HCT116 (cell line): ENCODE results near the gene CCP110.

Experiments used
- EZH2 ChIP-seq: fragments of 200-600 bp; sonication (generic); IDR thresholded peaks from 2 replicates; pipeline ENCODE4 v1.6.1; 2017; ENCODE audit warnings: antibody characterized with exemption, mixed run types
- POLR2A ChIP-seq: IDR thresholded peaks from 2 replicates; pipeline ENCODE4 v1.7.0; 2011; ENCODE audit warnings: borderline replicate concordance; ENCODE audit not compliant: insufficient read depth, insufficient read length; ENCODE audit errors: extremely low read depth
- POLR2AphosphoS5 ChIP-seq: IDR thresholded peaks from 2 replicates; pipeline ENCODE4 v1.6.1; 2011; ENCODE audit warnings: mild to moderate bottlenecking, low read depth, low read length, moderate library complexity
- TCF7L2 ChIP-seq: IDR thresholded peaks from 2 replicates; pipeline ENCODE4 v1.7.0; 2011; ENCODE audit warnings: borderline replicate concordance, inconsistent platforms; ENCODE audit not compliant: insufficient read depth, insufficient read length; ENCODE audit errors: extremely low read depth
- TF ChIP-seq, protein P1 (sequence below): IDR thresholded peaks from 2 replicates; pipeline ENCODE4 v1.6.1; 2012; ENCODE audit warnings: low read depth

DNA sequence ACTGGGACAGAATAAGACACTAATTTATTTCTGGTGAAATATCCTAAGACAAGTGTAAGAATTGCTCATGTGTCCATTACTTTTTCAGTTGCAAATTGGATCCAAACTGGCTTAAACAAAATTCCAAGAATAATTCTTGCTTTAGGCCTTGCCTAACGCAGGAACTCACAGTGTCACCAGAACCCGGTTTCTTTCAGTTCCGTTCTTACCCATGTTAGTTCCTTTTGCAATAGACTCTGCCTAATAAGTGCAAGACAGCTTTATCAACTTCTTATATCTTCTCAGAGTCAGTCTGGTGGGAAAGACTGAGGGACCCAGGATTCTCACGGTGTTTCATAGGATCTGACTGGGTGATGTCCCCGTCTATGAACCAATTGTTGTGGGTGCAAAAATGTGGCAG, 26.6 kb upstream of the CCP110 start:
- TF ChIP-seq EZH2 (no peak), POLR2A (no peak), POLR2AphosphoS5 (no peak), TCF7L2 (no peak)
- TF ChIP-seq, protein P1, sequence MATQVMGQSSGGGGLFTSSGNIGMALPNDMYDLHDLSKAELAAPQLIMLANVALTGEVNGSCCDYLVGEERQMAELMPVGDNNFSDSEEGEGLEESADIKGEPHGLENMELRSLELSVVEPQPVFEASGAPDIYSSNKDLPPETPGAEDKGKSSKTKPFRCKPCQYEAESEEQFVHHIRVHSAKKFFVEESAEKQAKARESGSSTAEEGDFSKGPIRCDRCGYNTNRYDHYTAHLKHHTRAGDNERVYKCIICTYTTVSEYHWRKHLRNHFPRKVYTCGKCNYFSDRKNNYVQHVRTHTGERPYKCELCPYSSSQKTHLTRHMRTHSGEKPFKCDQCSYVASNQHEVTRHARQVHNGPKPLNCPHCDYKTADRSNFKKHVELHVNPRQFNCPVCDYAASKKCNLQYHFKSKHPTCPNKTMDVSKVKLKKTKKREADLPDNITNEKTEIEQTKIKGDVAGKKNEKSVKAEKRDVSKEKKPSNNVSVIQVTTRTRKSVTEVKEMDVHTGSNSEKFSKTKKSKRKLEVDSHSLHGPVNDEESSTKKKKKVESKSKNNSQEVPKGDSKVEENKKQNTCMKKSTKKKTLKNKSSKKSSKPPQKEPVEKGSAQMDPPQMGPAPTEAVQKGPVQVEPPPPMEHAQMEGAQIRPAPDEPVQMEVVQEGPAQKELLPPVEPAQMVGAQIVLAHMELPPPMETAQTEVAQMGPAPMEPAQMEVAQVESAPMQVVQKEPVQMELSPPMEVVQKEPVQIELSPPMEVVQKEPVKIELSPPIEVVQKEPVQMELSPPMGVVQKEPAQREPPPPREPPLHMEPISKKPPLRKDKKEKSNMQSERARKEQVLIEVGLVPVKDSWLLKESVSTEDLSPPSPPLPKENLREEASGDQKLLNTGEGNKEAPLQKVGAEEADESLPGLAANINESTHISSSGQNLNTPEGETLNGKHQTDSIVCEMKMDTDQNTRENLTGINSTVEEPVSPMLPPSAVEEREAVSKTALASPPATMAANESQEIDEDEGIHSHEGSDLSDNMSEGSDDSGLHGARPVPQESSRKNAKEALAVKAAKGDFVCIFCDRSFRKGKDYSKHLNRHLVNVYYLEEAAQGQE = no peak
